ENCODE results near the gene ABHD8. TPM values are rescaled to one million over a fixed set of nuclear protein-coding genes. Genes with fewer than 3 reads are reported as not detected.

Gene ABHD8
- total and polyA plus RNA-seq, 2 of the 13 experiments (the other 11 are each of a cell fraction or from before 2014, with no cell fraction given), result 6.3 to 7.2 TPM

- peak; percentile 27 for TF ChIP-seq ARHGAP35 (CRISPR knock-in tag; IDR thresholded peaks at IDR 0.05; ENCODE audit: borderline replicate concordance)
- no peak for TF ChIP-seq ZNF326 (CRISPR knock-in tag; IDR thresholded peaks at IDR 0.05; ENCODE audit: borderline replicate concordance)
- TF ChIP-seq ZNF570 (CRISPR knock-in tag; IDR thresholded peaks at IDR 0.05; ENCODE audit: borderline replicate concordance), result no peak
- peak; percentile 49; the same call in 1 of the 2 replicates for TF ChIP-seq ZNF501 (CRISPR knock-in tag; IDR thresholded peaks at IDR 0.05)
- no peak for TF ChIP-seq PTBP1 (IDR thresholded peaks at IDR 0.05; ENCODE audit: low read depth, low read length, poor library complexity, severe bottlenecking)
- no peak for TF ChIP-seq TOPORS (CRISPR knock-in tag; IDR thresholded peaks at IDR 0.05)
- no peak for TF ChIP-seq PBX3 (CRISPR knock-in tag; IDR thresholded peaks at IDR 0.05; ENCODE audit: borderline replicate concordance)
- peak; percentile 15; the same call in 1 of the 2 replicates for TF ChIP-seq ARID2 (CRISPR knock-in tag; IDR thresholded peaks at IDR 0.05; ENCODE audit: borderline replicate concordance)
- TF ChIP-seq TERF1 (CRISPR knock-in tag; IDR thresholded peaks at IDR 0.05), result no peak
- no peak for TF ChIP-seq GATAD2A (CRISPR knock-in tag; IDR thresholded peaks at IDR 0.05)
- TF ChIP-seq ZNF567 (CRISPR knock-in tag; IDR thresholded peaks at IDR 0.05; ENCODE audit: borderline replicate concordance), result no peak
- TF ChIP-seq ZNF138 (CRISPR knock-in tag; IDR thresholded peaks at IDR 0.05; ENCODE audit: low read depth), result 0 out of 2 replicates have a peak, but pooled peaks have one; percentile 44
- TF ChIP-seq ZNF652 (CRISPR knock-in tag; IDR thresholded peaks at IDR 0.05; ENCODE audit: borderline replicate concordance, low read depth), result no peak
- TF ChIP-seq KMT2A (CRISPR knock-in tag; IDR thresholded peaks at IDR 0.05), result peak; percentile 24; the same call in 1 of the 2 replicates
- TF ChIP-seq ZBTB42 (CRISPR knock-in tag; IDR thresholded peaks at IDR 0.05), result no peak
- TF ChIP-seq SAP130 (CRISPR knock-in tag; IDR thresholded peaks at IDR 0.05; ENCODE audit: low read depth), result peak; percentile 86
- TF ChIP-seq ZNF614 (CRISPR knock-in tag; IDR thresholded peaks at IDR 0.05; ENCODE audit: borderline replicate concordance), result 0 out of 2 replicates have a peak, but pooled peaks have one; percentile 23
- 0 out of 2 replicates have a peak, but pooled peaks have one; percentile 45 for TF ChIP-seq ZNF253 (CRISPR knock-in tag; IDR thresholded peaks at IDR 0.05; ENCODE audit: borderline replicate concordance)
- no peak for TF ChIP-seq ZNF703 (CRISPR knock-in tag; IDR thresholded peaks at IDR 0.05; ENCODE audit: borderline replicate concordance)
- TF ChIP-seq HOXA3 (CRISPR knock-in tag; IDR thresholded peaks at IDR 0.05), result peak; percentile 97
- peak; percentile 73 for TF ChIP-seq HNRNPLL (IDR thresholded peaks at IDR 0.05; ENCODE audit: low read depth, low read length, poor library complexity, severe bottlenecking)
- TF ChIP-seq NCOR1 (IDR thresholded peaks at IDR 0.05; ENCODE audit: borderline replicate concordance, low read length), result peak; percentile 54; the same call in 1 of the 2 replicates
- peak; percentile 97 for TF ChIP-seq NFYC (CRISPR knock-in tag; IDR thresholded peaks at IDR 0.05)
- TF ChIP-seq ZNF768 (CRISPR knock-in tag; IDR thresholded peaks at IDR 0.05), result peak; percentile 45; the same call in 1 of the 2 replicates
- peak; percentile 31; the same call in 1 of the 2 replicates for TF ChIP-seq SRF (IDR thresholded peaks at IDR 0.05; ENCODE audit: low read depth, low read length)
- no peak for TF ChIP-seq ZNF720 (CRISPR knock-in tag; IDR thresholded peaks at IDR 0.05)
- no peak for TF ChIP-seq ZNF3 (CRISPR knock-in tag; IDR thresholded peaks at IDR 0.05)
- TF ChIP-seq MEIS2 (CRISPR knock-in tag; IDR thresholded peaks at IDR 0.05), result peak; percentile 15; the same call in 1 of the 2 replicates
Observed at GRCh38 chr19:17336872-17337674, 33.8 kb upstream of the ABHD8 start, which contains the start of gene GTPBP3 (continued).
